ENCODE measurements around the gene PTPN21. TPM values are rescaled to one million over a fixed set of nuclear protein-coding genes. Genes with fewer than 3 reads are reported as not detected.

Gene PTPN21
- total RNA-seq, 4 donors from 2014 or later, result 6.5 to 37.7 (median 19.0) TPM

DNA sequence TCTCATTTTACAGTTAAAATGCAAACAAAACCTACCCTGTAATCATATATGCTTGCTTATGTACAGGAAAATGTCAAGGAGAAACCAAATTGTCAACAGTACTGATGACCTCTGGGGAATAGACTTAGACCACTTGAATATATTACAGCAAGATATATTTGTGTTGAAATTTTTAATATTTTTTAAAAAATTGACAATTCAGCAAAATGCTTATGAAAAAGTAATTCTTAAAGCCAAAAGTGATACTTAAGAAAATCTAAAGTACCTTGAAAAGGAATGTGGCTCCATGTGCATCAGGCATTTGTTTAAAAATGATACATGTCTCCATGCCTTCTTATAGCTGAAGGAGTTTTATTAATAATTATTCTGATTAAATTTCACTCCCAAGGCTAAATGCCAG, 49.2 kb downstream of the PTPN21 start:
- H3K4me1 ChIP-seq, result no peaks in the 10 kb centered on the region
- intact Hi-C loops (cut with DNase I; ENCODE audit: low total_unique reads), result no loop called here
- no peaks in the 10 kb centered on the region for H3K36me3 ChIP-seq
- H3K4me3 ChIP-seq, result no peak overlapping the region
- no peak overlapping the region for H3K27ac ChIP-seq
- DNase-seq, result no peak
- H3K27me3 ChIP-seq, result no peaks in the 10 kb centered on the region
- TF ChIP-seq, protein P1, sequence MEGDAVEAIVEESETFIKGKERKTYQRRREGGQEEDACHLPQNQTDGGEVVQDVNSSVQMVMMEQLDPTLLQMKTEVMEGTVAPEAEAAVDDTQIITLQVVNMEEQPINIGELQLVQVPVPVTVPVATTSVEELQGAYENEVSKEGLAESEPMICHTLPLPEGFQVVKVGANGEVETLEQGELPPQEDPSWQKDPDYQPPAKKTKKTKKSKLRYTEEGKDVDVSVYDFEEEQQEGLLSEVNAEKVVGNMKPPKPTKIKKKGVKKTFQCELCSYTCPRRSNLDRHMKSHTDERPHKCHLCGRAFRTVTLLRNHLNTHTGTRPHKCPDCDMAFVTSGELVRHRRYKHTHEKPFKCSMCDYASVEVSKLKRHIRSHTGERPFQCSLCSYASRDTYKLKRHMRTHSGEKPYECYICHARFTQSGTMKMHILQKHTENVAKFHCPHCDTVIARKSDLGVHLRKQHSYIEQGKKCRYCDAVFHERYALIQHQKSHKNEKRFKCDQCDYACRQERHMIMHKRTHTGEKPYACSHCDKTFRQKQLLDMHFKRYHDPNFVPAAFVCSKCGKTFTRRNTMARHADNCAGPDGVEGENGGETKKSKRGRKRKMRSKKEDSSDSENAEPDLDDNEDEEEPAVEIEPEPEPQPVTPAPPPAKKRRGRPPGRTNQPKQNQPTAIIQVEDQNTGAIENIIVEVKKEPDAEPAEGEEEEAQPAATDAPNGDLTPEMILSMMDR (IDR thresholded peaks at IDR 0.05), result no peak
- TF ChIP-seq POLR2A (IDR thresholded peaks at IDR 0.05), result no peak
- no peaks in the 10 kb centered on the region for H3K9me3 ChIP-seq

- TF ChIP-seq, protein P1 (IDR thresholded peaks at IDR 0.05), result no peak
- no peak for TF ChIP-seq POLR2A (IDR thresholded peaks at IDR 0.05)
- no peaks in the 10 kb centered on the region for H3K27me3 ChIP-seq
- no peaks in the 10 kb centered on the region for H3K4me1 ChIP-seq
- H3K4me3 ChIP-seq, result no peak overlapping the region
- no peak overlapping the region for H3K27ac ChIP-seq
- intact Hi-C loops (cut with DNase I; ENCODE audit: low total_unique reads), result no loop called here
- DNase-seq, result no peak
- H3K9me3 ChIP-seq, result no peaks in the 10 kb centered on the region
- no peaks in the 10 kb centered on the region for H3K36me3 ChIP-seq
Observed at GRCh38 chr14:88504602-88505001, 50.2 kb downstream of the PTPN21 start.

DNA sequence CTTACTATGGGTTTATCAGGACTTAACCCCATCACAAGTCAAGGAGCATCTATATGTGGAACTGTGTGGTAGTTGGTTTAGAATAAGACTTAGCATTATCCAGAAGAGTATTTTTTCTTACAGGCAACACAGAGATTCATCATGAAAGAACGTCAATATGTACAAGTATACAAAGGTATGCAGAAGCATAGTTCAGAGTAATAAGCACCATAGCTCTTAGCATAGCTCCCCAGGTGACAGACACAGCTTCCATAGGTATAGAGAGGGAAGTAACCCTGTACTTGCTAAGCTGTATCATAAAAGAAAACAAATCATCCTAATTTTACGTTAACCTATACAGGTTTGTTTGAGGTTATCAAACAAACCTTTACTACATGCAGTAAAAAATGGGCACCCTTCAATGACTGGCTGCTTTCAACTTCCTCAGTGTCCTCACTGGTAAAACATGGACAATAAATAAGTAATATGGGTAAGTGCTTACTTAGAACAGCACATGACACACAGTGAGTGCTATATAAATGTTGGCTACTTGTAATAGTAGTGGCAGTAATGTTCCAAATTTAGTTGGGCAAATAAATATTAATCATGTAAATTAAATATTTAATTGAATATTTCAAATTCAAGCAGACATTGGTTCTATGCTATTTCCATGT, 50.9 kb downstream of the PTPN21 start:
- TF ChIP-seq, protein P1 (IDR thresholded peaks at IDR 0.05), result no peak
- no peak for TF ChIP-seq POLR2A (IDR thresholded peaks at IDR 0.05)
- Histone ChIP-seq H3K27ac (no peak overlapping the region), H3K4me1 (no peaks in the 10 kb centered on the region), H3K27me3 (no peaks in the 10 kb centered on the region), H3K36me3 (no peaks in the 10 kb centered on the region), H3K9me3 (no peaks in the 10 kb centered on the region), H3K4me3 (no peak overlapping the region)
- intact Hi-C loops (cut with DNase I; ENCODE audit: low total_unique reads), result no loop called here
- DNase-seq, result no peak

DNA sequence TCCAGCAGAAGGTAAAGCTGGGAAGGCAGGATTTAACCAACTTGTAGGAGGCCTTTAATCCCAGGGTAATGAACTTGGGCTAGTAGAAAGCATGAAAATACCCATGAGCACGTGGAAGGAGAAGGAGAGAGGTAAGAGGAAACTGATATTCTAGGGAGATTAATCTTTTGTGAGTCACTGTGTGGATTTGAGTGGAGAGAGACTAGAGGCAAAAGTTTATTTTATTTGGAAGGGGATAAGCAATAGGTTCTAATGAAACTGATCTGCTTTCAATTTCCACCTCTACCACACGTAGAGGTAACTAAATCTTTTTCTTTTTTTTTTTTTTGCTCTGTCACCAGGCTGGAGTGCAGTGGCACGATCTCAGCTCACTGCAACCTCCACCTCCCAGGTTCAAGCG, 52.1 kb downstream of the PTPN21 start:
- H3K27me3 ChIP-seq, result no peaks in the 10 kb centered on the region
- H3K36me3 ChIP-seq, result no peaks in the 10 kb centered on the region
- H3K4me3 ChIP-seq, result no peak overlapping the region
- TF ChIP-seq, protein P1 (IDR thresholded peaks at IDR 0.05), result no peak
- no peak for TF ChIP-seq POLR2A (IDR thresholded peaks at IDR 0.05)
- H3K9me3 ChIP-seq, result no peaks in the 10 kb centered on the region
- intact Hi-C loops (cut with DNase I; ENCODE audit: low total_unique reads), result no loop called here
- H3K4me1 ChIP-seq, result no peaks in the 10 kb centered on the region
- no peak for DNase-seq
- no peak overlapping the region for H3K27ac ChIP-seq

DNA sequence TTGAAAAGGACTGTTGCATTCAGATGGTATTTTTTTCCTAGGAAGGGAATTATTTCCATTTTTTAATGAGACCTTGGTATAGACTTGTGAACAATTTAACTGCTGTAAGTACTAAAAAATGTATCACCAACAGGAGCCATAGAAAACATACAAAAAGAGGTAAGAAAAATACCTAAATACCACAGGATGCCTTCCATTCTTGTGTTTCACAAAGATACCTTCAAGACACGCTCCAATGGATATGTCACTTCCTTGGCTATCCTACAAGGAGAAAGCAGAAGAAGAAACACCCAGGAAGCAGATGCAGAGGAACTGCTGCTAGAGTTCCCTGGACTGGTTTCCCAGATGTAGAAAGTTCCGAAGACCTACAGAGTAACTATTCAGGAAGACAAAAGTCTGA, 54.2 kb downstream of the PTPN21 start:
- intact Hi-C loops (cut with DNase I; ENCODE audit: low total_unique reads), result no loop called here
- H3K4me1 ChIP-seq, result no peaks in the 10 kb centered on the region
- H3K36me3 ChIP-seq, result no peaks in the 10 kb centered on the region
- no peaks in the 10 kb centered on the region for H3K27me3 ChIP-seq
- TF ChIP-seq POLR2A (IDR thresholded peaks at IDR 0.05), result no peak
- TF ChIP-seq, protein P1 (IDR thresholded peaks at IDR 0.05), result no peak
- no peak overlapping the region for H3K27ac ChIP-seq
- H3K9me3 ChIP-seq, result no peaks in the 10 kb centered on the region
- H3K4me3 ChIP-seq, result no peak overlapping the region
- DNase-seq, result no peak

Data from uterus (tissue), 4 donors.